ENCODE results near the gene SZT2.

GRCh38 chr1:43367026-43367903 lies 22.4 kb upstream of the SZT2 start:
- TF ChIP-seq POLR2A (IDR thresholded peaks at IDR 0.05) (no peak), CTCF (IDR thresholded peaks at IDR 0.05) (peak in 1 of 4 donors; percentile 3)

Data from right lobe of liver (tissue), 4 donors.